ENCODE data around the gene LRRC14B.
"Not testable (repeated sequence)": the region's sequence is repeated elsewhere in the genome, so short reads cannot be mapped to it uniquely, and the experiment has no call there.

Gene LRRC14B

DNA sequence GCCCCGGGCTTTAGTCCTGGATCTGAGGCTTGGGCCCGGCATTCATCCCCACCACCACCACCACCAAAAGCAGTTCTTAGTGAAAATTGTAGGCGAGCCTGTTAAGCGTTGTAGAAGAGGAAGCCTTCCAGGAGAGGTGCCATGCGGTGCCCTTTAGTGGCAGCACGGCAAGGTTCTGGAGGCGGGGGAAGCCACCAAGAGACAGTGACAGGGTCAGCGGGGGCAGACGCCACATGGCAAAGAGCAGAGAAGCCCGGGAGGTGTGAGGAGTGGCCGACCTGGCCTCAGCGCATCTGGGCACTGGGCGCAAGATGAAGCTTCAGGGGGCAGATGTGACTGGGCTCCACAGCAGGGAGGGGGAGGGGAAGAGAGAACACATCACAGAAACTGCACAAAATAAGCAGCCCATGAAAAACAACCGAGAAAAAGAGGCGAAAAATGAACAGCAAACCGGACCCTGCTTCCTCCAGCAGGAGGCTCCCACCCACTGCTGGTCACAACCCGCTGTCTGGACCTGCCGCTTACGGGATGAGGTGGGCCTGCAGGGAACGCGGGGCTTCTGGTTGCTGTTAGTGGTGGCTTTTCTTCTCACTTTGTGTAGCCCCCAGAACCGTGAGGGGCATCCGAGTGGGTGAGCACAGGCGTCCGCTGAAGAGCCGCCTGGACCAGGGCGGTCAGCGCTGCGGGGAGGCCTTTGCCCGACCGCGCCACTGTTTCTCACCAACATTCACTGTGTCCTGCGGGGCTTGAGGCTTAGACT, 4.3 kb downstream of the LRRC14B start:
- no peaks in the 10 kb centered on the region for H3K36me3 ChIP-seq (ENCODE audit: control insufficient read depth, insufficient read depth, low read length)
- no peak overlapping the region for H2BK5ac ChIP-seq (ENCODE audit: low read length)
- H3K27me3 ChIP-seq (ENCODE audit: insufficient read depth, low read length, poor library complexity): no peaks in the 10 kb centered on the region
- no CpG with 5 or more reads among the region's 33 CpGs for WGBS (ENCODE audit: extremely low coverage, insufficient coverage, low lambda C conversion rate)
- H3K18ac ChIP-seq (ENCODE audit: low read length): no peak overlapping the region
- H3K4me3 ChIP-seq (ENCODE audit: low read length): no peak overlapping the region
- no peak overlapping the region for H3K9ac ChIP-seq (ENCODE audit: low read length)
- H3K79me2 ChIP-seq (ENCODE audit: control insufficient read depth, insufficient read depth, low read length): no peaks in the 10 kb centered on the region
- no peak overlapping the region for H2BK120ac ChIP-seq (ENCODE audit: low read depth, low read length)
- H3K4ac ChIP-seq (ENCODE audit: low read depth, low read length): no peak overlapping the region
- H3K23ac ChIP-seq (ENCODE audit: low read length): no peak overlapping the region
- H3K4me1 ChIP-seq (ENCODE audit: control insufficient read depth, low read depth, low read length): no peaks in the 10 kb centered on the region
- H4K5ac ChIP-seq (ENCODE audit: low read length): no peak overlapping the region
- DNase-seq: peak; percentile 19
- no peak overlapping the region for H4K8ac ChIP-seq (ENCODE audit: low read depth, low read length)
- H2AK5ac ChIP-seq (ENCODE audit: low read length): no peak overlapping the region
- no peaks in the 10 kb centered on the region for H3K79me1 ChIP-seq (ENCODE audit: low read length)
- no peak overlapping the region for H3K27ac ChIP-seq (ENCODE audit: low read depth, low read length)
- no peak overlapping the region for H3K4me2 ChIP-seq (ENCODE audit: low read length)
- no peak overlapping the region for H3K56ac ChIP-seq (ENCODE audit: low read length)
- H2BK15ac ChIP-seq (replicated peaks; ENCODE audit: low read depth): no peak overlapping the region

- Histone ChIP-seq H4K5ac (ENCODE audit: low read length) (no peak overlapping the region), H2BK15ac (replicated peaks; ENCODE audit: low read depth) (no peak overlapping the region), H3K4ac (ENCODE audit: low read depth, low read length) (no peak overlapping the region), H3K79me1 (ENCODE audit: low read length) (no peaks in the 10 kb centered on the region), H3K9ac (ENCODE audit: low read length) (no peak overlapping the region), H3K79me2 (ENCODE audit: control insufficient read depth, insufficient read depth, low read length) (no peaks in the 10 kb centered on the region), H3K27me3 (ENCODE audit: insufficient read depth, low read length, poor library complexity) (no peaks in the 10 kb centered on the region), H2AK5ac (ENCODE audit: low read length) (no peak overlapping the region), H3K56ac (ENCODE audit: low read length) (no peak overlapping the region), H3K4me3 (ENCODE audit: low read length) (no peak overlapping the region), H3K4me1 (ENCODE audit: control insufficient read depth, low read depth, low read length) (no peaks in the 10 kb centered on the region), H2BK5ac (ENCODE audit: low read length) (no peak overlapping the region), H3K27ac (ENCODE audit: low read depth, low read length) (no peak overlapping the region), H3K18ac (ENCODE audit: low read length) (no peak overlapping the region), H3K23ac (ENCODE audit: low read length) (no peak overlapping the region), H4K8ac (ENCODE audit: low read depth, low read length) (no peak overlapping the region), H3K36me3 (ENCODE audit: control insufficient read depth, insufficient read depth, low read length) (no peaks in the 10 kb centered on the region), H2BK120ac (ENCODE audit: low read depth, low read length) (no peak overlapping the region), H3K4me2 (ENCODE audit: low read length) (no peak overlapping the region)
- no CpG with 5 or more reads among the region's 10 CpGs for WGBS (ENCODE audit: extremely low coverage, insufficient coverage, low lambda C conversion rate)
- DNase-seq: no peak
Measured at GRCh38 chr5:196350-196749, 5.1 kb downstream of the LRRC14B start.

GRCh38 chr5:197031-197430, 5.7 kb downstream of the LRRC14B start:
- not testable (repeated sequence) for H3K36me3 ChIP-seq (ENCODE audit: control insufficient read depth, insufficient read depth, low read length); H2AK5ac ChIP-seq (ENCODE audit: low read length); H3K9ac ChIP-seq (ENCODE audit: low read length); H3K18ac ChIP-seq (ENCODE audit: low read length); H3K27ac ChIP-seq (ENCODE audit: low read depth, low read length); H3K79me1 ChIP-seq (ENCODE audit: low read length); H2BK5ac ChIP-seq (ENCODE audit: low read length); H3K56ac ChIP-seq (ENCODE audit: low read length); DNase-seq; H4K5ac ChIP-seq (ENCODE audit: low read length); H3K4me1 ChIP-seq (ENCODE audit: control insufficient read depth, low read depth, low read length); H2BK15ac ChIP-seq (replicated peaks; ENCODE audit: low read depth); H2BK120ac ChIP-seq (ENCODE audit: low read depth, low read length); H3K4me2 ChIP-seq (ENCODE audit: low read length); H3K79me2 ChIP-seq (ENCODE audit: control insufficient read depth, insufficient read depth, low read length); H3K23ac ChIP-seq (ENCODE audit: low read length); H4K8ac ChIP-seq (ENCODE audit: low read depth, low read length); H3K4me3 ChIP-seq (ENCODE audit: low read length); H3K4ac ChIP-seq (ENCODE audit: low read depth, low read length); H3K27me3 ChIP-seq (ENCODE audit: insufficient read depth, low read length, poor library complexity)
- WGBS (ENCODE audit: extremely low coverage, insufficient coverage, low lambda C conversion rate): no CpG with 5 or more reads among the region's 18 CpGs

DNA sequence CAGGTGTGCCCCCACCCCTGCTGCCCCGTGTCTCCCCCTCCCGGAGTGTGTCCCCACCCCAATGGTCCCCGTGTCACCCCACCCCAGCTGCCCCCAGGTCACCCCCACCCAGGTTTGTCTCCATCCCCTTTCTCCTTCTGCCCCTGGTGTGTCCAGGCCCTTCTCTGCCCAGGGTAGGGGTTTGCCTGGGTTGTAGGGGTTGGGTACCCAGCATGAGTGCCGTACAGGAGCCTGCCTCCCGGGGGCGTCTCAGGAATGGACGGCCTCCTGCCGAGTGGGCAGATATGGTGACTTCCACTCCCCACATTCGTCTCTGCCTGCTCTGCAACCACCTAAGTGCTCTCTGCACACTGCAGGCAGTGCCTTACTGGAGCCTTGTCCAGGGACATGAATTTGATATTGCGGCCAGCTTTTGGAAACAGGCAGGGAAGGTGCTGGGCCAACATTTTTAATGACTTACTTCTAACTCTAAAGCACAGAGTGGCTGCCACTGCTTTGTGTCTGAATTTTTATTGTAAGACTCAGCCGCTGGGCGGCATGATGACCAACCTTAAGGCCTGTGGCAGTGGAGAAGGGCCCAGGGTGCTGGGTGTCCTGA, 6.7 kb downstream of the LRRC14B start:
- Histone ChIP-seq H3K4ac (ENCODE audit: low read depth, low read length) (no peak overlapping the region), H3K79me1 (ENCODE audit: low read length) (peaks cover 2% of the 10 kb centered on the region), H3K18ac (ENCODE audit: low read length) (no peak overlapping the region), H4K5ac (ENCODE audit: low read length) (no peak overlapping the region), H3K27ac (ENCODE audit: low read depth, low read length) (no peak overlapping the region), H4K8ac (ENCODE audit: low read depth, low read length) (no peak overlapping the region), H3K36me3 (ENCODE audit: control insufficient read depth, insufficient read depth, low read length) (no peaks in the 10 kb centered on the region), H3K27me3 (ENCODE audit: insufficient read depth, low read length, poor library complexity) (no peaks in the 10 kb centered on the region), H3K4me3 (ENCODE audit: low read length) (no peak overlapping the region), H3K23ac (ENCODE audit: low read length) (no peak overlapping the region), H2BK120ac (ENCODE audit: low read depth, low read length) (no peak overlapping the region), H3K56ac (ENCODE audit: low read length) (no peak overlapping the region), H2AK5ac (ENCODE audit: low read length) (no peak overlapping the region), H2BK15ac (replicated peaks; ENCODE audit: low read depth) (no peak overlapping the region), H2BK5ac (ENCODE audit: low read length) (no peak overlapping the region), H3K4me1 (ENCODE audit: control insufficient read depth, low read depth, low read length) (no peaks in the 10 kb centered on the region), H3K9ac (ENCODE audit: low read length) (no peak overlapping the region), H3K4me2 (ENCODE audit: low read length) (no peak overlapping the region), H3K79me2 (ENCODE audit: control insufficient read depth, insufficient read depth, low read length) (no peaks in the 10 kb centered on the region)
- no peak for DNase-seq
- WGBS (ENCODE audit: extremely low coverage, insufficient coverage, low lambda C conversion rate): no CpG with 5 or more reads among the region's 12 CpGs

DNA sequence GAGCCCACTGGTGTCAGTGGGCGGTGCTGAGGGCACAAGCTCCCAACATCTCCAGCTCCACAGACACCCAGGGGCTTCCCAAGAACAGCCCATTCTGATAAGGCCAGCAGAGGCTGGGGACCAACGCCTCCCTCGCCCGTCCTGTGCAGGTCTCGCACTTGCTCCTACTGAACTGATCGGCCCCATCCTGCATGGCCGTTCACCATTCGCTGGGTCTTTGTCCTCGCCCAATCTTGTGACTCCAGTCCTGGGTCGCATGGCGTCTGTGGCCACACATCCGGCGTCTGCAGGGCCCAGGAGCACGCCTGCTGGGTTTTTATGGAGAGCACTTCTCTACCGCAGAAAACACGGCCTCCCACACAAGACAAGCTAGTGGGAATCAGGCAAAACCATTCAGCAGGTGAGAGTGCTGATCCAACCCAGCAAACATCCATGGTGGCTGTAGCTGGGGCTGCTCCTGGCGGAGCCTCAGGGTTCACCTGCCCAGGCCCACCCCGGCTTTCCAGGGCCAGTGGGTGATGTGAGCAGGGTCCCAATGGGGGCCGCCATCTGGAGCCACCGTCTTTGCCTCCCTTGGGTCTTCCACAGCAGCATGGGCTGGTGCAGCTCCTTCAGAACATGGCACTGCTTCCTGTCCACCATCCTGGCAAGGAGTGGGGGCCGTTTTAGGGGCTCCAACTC, 7.4 kb downstream of the LRRC14B start:
- Histone ChIP-seq H3K27me3 (ENCODE audit: insufficient read depth, low read length, poor library complexity) (no peaks in the 10 kb centered on the region), H3K9ac (ENCODE audit: low read length) (no peak overlapping the region), H3K4me3 (ENCODE audit: low read length) (no peak overlapping the region), H4K5ac (ENCODE audit: low read length) (no peak overlapping the region), H2AK5ac (ENCODE audit: low read length) (no peak overlapping the region), H2BK120ac (ENCODE audit: low read depth, low read length) (no peak overlapping the region), H4K8ac (ENCODE audit: low read depth, low read length) (no peak overlapping the region), H3K4me1 (ENCODE audit: control insufficient read depth, low read depth, low read length) (no peaks in the 10 kb centered on the region), H2BK5ac (ENCODE audit: low read length) (no peak overlapping the region), H3K4ac (ENCODE audit: low read depth, low read length) (no peak overlapping the region), H3K79me2 (ENCODE audit: control insufficient read depth, insufficient read depth, low read length) (no peaks in the 10 kb centered on the region), H3K36me3 (ENCODE audit: control insufficient read depth, insufficient read depth, low read length) (no peaks in the 10 kb centered on the region), H3K56ac (ENCODE audit: low read length) (no peak overlapping the region), H3K23ac (ENCODE audit: low read length) (no peak overlapping the region), H2BK15ac (replicated peaks; ENCODE audit: low read depth) (no peak overlapping the region), H3K4me2 (ENCODE audit: low read length) (no peak overlapping the region), H3K79me1 (ENCODE audit: low read length) (peaks cover 2% of the 10 kb centered on the region), H3K27ac (ENCODE audit: low read depth, low read length) (no peak overlapping the region), H3K18ac (ENCODE audit: low read length) (no peak overlapping the region)
- no CpG with 5 or more reads among the region's 21 CpGs for WGBS (ENCODE audit: extremely low coverage, insufficient coverage, low lambda C conversion rate)
- DNase-seq: no peak

All from mesendoderm (in vitro differentiated cells).